ENCODE results near the gene GABBR2.

DNA sequence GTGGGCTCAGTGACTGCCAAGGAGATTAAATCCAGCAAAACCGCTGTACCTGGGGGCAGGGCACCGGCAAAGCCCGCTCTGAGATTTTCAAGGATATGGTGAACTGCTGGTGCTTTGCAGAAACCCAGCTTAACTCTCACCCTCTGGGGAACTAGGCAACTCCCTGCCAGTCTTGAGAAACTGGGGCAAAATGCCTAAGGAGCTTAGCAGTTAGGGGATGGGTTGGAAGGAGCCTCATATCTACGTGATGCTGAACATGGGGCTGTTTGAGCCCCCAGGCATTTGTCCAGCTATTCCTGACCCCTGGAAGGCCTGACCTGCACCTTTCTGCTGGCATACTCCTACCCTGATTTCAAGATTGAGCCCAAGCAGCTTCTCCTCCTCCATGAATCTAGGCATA lies 344.6 kb downstream of the GABBR2 start:
- no peak for TF ChIP-seq GATAD2A (IDR thresholded peaks at IDR 0.05)
- TF ChIP-seq, protein P1, sequence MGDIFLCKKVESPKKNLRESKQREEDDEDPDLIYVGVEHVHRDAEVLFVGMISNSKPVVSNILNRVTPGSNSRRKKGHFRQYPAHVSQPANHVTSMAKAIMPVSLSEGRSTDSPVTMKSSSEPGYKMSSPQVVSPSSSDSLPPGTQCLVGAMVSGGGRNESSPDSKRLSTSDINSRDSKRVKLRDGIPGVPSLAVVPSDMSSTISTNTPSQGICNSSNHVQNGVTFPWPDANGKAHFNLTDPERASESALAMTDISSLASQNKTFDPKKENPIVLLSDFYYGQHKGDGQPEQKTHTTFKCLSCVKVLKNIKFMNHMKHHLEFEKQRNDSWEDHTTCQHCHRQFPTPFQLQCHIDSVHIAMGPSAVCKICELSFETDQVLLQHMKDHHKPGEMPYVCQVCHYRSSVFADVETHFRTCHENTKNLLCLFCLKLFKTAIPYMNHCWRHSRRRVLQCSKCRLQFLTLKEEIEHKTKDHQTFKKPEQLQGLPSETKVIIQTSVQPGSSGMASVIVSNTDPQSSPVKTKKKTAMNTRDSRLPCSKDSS (IDR thresholded peaks at IDR 0.05; ENCODE audit: low read depth, partially characterized antibody): no peak
- TF ChIP-seq MEF2D (tag; conservative IDR thresholded peaks at IDR 0.05; ENCODE audit: low read depth): no peak
- no peak for TF ChIP-seq ATF1 (CRISPR knock-in tag; IDR thresholded peaks at IDR 0.05)
- TF ChIP-seq ATF1 (tag; IDR thresholded peaks at IDR 0.05): no peak
- TF ChIP-seq, protein P2, sequence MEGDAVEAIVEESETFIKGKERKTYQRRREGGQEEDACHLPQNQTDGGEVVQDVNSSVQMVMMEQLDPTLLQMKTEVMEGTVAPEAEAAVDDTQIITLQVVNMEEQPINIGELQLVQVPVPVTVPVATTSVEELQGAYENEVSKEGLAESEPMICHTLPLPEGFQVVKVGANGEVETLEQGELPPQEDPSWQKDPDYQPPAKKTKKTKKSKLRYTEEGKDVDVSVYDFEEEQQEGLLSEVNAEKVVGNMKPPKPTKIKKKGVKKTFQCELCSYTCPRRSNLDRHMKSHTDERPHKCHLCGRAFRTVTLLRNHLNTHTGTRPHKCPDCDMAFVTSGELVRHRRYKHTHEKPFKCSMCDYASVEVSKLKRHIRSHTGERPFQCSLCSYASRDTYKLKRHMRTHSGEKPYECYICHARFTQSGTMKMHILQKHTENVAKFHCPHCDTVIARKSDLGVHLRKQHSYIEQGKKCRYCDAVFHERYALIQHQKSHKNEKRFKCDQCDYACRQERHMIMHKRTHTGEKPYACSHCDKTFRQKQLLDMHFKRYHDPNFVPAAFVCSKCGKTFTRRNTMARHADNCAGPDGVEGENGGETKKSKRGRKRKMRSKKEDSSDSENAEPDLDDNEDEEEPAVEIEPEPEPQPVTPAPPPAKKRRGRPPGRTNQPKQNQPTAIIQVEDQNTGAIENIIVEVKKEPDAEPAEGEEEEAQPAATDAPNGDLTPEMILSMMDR (IDR thresholded peaks at IDR 0.05 in 2 of 3, conservative IDR thresholded peaks at IDR 0.05 in 1 of 3; ENCODE audit: insufficient read depth in 2 of 3, low read depth in 1 of 3, low read length in 3 of 3): no peak
- TF ChIP-seq, protein P3, sequence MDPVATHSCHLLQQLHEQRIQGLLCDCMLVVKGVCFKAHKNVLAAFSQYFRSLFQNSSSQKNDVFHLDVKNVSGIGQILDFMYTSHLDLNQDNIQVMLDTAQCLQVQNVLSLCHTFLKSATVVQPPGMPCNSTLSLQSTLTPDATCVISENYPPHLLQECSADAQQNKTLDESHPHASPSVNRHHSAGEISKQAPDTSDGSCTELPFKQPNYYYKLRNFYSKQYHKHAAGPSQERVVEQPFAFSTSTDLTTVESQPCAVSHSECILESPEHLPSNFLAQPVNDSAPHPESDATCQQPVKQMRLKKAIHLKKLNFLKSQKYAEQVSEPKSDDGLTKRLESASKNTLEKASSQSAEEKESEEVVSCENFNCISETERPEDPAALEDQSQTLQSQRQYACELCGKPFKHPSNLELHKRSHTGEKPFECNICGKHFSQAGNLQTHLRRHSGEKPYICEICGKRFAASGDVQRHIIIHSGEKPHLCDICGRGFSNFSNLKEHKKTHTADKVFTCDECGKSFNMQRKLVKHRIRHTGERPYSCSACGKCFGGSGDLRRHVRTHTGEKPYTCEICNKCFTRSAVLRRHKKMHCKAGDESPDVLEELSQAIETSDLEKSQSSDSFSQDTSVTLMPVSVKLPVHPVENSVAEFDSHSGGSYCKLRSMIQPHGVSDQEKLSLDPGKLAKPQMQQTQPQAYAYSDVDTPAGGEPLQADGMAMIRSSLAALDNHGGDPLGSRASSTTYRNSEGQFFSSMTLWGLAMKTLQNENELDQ (CRISPR knock-in tag; IDR thresholded peaks at IDR 0.05; ENCODE audit: borderline replicate concordance): no peak
- TF ChIP-seq MEF2A (IDR thresholded peaks at IDR 0.05; ENCODE audit: control insufficient read depth, low read depth, low read length): no peak
- TF ChIP-seq SP1 (CRISPR knock-in tag; IDR thresholded peaks at IDR 0.05): no peak
- TF ChIP-seq, protein P4, sequence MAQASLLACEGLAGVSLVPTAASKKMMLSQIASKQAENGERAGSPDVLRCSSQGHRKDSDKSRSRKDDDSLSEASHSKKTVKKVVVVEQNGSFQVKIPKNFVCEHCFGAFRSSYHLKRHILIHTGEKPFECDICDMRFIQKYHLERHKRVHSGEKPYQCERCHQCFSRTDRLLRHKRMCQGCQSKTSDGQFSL (CRISPR knock-in tag; IDR thresholded peaks at IDR 0.05): no peak
- TF ChIP-seq, protein P4 (tag; IDR thresholded peaks at IDR 0.05): no peak
- TF ChIP-seq SUPT5H (IDR thresholded peaks at IDR 0.05): no peak
- TF ChIP-seq, protein P5, sequence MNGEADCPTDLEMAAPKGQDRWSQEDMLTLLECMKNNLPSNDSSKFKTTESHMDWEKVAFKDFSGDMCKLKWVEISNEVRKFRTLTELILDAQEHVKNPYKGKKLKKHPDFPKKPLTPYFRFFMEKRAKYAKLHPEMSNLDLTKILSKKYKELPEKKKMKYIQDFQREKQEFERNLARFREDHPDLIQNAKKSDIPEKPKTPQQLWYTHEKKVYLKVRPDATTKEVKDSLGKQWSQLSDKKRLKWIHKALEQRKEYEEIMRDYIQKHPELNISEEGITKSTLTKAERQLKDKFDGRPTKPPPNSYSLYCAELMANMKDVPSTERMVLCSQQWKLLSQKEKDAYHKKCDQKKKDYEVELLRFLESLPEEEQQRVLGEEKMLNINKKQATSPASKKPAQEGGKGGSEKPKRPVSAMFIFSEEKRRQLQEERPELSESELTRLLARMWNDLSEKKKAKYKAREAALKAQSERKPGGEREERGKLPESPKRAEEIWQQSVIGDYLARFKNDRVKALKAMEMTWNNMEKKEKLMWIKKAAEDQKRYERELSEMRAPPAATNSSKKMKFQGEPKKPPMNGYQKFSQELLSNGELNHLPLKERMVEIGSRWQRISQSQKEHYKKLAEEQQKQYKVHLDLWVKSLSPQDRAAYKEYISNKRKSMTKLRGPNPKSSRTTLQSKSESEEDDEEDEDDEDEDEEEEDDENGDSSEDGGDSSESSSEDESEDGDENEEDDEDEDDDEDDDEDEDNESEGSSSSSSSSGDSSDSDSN (IDR thresholded peaks at IDR 0.05; ENCODE audit: borderline replicate concordance in 1 of 2, low read depth in 2 of 2, low read length in 2 of 2): no peak
- TF ChIP-seq CHD4 (IDR thresholded peaks at IDR 0.05; ENCODE audit: insufficient read depth, insufficient replicate concordance, low read depth, low read length, poor library complexity, severe bottlenecking): no peak
- no peak for TF ChIP-seq CHD1 (IDR thresholded peaks at IDR 0.05; ENCODE audit: low read length)

All from K562 (cell line).